HG02870 (cell line): ENCODE data around the gene FER.
A peak's percentile ranks its signal among the peaks of the same experiment; 100 is the strongest.
"Not testable (repeated sequence)": the region's sequence is repeated elsewhere in the genome, so short reads cannot be mapped to it uniquely, and the experiment has no call there.

ENCODE experiments used
- ATAC-seq: cut with Tn5 transposase; IDR thresholded peaks from one replicate; pipeline ENCODE4 v1.9.1; 2021; ENCODE audit warnings: mild to moderate bottlenecking, moderate library complexity; ENCODE audit not compliant: unreplicated experiment

The FER gene

DNA sequence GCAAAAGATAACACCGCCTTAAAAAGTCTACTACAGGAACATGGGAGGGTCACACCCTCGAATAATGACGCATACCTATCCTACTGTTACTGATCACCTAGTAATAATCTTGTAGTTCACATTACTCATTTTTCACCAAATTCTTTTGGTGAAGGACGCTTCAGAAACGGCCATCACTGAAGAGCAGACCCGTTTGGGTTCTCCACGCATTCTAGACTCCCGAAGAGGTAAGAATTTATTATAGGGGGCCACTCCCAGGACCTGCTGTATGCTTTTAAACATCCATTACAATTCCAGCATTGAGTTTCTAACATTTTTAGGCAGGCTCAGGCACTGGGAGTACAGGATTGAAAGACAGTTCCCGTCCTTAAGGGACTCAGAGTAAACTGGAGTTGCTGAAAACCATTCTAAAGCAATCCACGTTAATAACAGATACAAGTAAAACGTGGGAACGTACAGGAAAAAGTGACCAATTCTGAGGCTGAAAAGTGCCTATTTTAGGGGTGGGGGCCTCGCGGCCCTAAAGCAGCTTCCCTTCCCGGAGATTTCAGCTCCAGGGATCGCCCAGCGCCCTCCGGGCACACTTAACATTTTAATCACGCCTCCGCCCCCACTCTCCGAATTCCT is at the start of gene FER:
FER (plus strand) TSS at position 124 of the 627 bp plus-strand sequence. CDS start 50,286 bp downstream, outside the sequence.
- ATAC-seq: peak; percentile 24

- ATAC-seq: not testable (repeated sequence)
These were observed 47.3 kb upstream of the FER start for GRCh38 chr5:108700388-108700787.

DNA sequence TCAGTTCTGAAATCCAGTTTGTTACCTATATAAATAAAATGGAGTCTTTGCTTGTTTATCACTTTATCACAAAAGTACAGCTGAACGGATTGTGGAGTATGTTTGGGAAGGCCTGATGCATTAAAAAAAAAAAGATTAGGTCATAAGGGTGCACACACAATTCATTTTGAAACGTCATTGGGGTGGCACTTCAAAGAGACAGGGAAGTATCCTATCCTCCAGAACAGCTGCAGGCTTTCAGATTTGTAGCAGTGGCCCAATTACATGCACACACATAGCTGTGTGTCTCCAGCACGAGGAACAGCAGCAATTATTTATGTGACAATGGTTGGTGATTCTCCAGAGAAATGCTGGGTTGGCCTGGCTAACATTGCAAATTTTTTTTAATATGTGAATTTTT is 46.8 kb upstream of the FER start:
- ATAC-seq: no peak

DNA sequence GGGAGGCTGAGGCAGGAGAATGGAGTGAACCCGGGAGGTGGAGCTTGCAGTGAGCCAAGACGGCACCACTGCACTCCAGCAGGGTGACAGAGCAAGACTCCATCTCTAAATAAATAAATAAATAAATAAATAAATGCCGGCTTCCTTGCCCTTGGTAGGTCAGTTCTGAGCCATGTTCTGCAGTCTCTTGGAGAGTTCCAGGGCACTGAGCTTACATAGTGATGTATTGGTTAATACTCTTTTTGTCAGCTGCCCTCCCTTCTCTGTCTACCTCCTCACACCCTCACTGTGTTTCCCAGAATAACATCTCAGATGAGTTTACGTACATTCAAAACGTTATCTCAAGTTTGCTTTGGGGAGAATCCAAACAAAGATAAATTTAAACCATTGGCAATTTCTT is 45.2 kb upstream of the FER start:
- no peak for ATAC-seq

DNA sequence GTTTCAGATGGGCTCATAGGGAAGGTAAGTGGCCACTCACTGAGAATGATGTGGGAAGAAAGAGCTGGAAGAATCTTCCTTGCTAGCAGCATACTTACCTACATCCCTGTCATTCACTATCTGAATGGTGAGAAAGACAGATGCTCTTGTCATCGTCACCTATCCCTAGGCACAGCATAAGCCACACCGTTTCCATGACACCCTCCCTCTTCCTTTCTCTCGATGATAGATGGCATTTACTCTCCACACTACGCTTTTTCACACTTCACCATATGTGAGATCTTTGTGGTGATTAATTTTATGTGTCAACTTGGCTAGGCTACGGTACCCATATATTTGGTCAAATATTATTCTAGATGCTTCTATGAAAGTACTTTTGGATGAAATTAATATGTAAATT is 44.4 kb upstream of the FER start:
- no peak for ATAC-seq

DNA sequence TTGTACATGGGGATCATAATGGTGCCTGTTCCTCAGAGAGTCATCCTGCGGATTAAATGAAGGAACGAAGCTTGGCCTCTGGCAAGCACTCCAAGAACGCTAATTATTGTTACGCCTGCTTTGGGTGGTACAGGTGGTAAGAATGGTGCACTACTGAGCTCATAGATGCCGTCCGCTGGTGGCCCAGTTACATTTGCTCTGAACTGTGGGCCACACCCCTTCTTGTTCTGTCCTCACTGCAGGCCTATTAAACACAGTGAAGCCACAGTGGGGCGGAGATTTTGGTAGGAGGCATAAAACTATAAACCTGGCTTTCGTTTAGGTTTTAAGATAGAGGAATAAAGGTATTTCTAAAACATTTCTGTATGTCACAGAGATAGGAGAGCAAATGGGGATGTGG is 40.6 kb upstream of the FER start:
- no peak for ATAC-seq

DNA sequence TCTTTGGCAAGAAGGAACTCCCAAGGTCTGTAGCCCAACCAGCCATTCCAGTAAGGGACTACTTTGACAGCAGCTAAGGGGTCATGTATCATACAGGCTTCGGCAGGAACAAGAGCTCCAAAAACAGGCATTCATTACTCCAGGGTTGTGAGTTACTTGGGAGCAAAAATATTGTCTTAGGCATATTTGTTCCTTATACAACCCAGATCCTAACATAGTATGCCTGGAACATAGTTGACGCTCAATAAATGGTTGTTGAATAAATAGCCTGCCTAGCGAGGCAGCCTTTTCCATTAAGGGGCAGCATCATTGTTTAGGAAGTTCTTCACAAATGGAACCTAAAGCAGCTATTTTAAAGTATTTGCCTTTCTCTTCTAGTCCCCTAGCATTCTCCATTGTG is 35.8 kb upstream of the FER start:
- no peak for ATAC-seq

DNA sequence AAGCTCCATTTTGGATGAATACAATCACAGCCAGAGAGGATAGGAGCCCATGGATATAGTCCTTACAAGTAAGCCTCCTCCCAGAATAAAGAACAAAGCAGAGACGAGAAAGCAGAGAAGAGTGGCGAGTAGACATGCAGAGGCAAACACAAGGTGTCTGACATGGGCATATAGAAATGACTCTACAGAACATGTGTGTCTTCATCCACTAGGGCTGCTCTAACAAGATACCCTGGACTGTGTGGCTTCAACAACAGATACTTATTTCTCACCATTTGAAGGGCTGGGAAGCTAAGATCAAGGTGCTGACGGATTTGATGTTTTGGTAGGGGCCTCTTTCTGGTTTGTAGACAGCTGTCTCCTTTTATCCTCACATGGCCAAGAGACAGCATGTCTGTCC is 32.3 kb upstream of the FER start:
- ATAC-seq: no peak

DNA sequence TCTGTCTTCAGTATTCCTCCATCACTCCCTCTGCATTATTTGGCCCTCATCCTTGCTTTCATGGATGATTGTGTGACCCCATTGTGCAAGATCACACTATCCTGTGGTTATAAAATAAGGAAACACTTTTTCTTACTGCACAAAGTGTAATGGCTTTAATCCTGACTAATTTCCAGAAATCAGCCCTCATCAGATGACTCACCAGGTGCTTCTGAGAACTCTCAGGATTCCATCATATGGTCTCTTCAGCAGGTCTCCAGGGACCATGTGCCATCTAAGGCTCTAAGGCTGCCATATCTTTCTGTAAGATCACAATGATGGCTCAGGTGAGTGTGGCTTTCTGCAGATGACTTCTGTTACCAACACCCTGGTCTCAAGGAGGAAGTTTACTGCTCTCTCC is 27.3 kb upstream of the FER start:
- peak; percentile 89 for ATAC-seq

DNA sequence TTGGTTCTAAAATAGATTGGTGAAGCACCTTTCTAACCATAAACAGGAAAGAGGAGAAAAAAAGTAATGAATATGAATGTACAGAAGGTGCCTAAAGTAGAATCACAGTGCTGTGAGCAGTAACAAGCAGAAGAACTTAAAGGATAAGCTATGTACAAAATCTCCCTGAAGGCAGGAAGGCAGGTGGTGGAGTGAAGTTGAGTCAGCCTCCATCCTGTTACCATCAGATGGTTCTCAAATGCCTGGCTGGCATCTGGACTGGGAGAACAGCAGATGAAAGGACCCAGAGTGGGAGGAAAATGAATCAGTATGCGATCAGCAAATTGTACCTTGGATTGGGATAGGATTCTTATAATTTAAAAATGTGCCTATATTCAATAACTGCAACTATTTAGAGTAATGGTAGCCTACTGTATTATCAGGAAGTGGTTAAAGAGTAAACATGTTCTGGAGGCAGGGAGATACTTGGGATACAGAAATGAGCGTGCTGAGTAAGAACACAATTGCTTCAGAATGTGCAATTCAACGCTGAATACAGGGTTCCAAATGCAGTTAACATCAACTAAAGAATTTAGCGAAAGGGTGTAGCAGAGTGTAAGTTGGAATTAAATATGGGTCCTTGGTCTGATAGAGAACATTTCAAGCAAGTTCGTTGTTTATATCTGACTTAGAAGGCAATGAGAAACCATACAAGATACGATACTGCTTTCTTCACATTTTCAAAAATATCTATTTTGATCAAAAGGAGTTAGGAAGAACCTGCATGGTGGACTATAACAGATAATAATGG is 21.1 kb upstream of the FER start:
- ATAC-seq: no peak

- no peak for ATAC-seq
These were observed 20.5 kb upstream of the FER start for GRCh38 chr5:108727236-108727650.

- peak; percentile 70 for ATAC-seq
These were observed 19.8 kb upstream of the FER start for GRCh38 chr5:108727651-108728565.

- ATAC-seq: peak; percentile 30
These were observed 19.0 kb upstream of the FER start for GRCh38 chr5:108728566-108729241.

DNA sequence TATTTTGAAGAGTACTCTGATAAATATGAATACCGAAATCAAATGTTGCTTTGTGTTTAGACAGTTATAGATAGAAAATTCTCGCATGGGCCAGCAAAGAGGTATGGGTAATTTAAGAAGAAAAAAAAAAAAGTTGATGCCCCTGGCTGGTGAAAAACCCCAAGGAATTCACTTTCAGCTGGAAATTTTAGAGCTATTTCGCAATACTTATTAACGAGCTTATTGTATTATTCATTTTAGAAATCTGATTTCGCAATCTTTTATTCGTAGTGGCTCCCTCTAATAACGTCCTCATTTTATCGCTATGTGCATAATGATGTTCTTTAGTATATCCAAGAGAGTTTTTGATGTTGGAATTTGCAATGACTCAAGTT is 18.5 kb upstream of the FER start:
- no peak for ATAC-seq

DNA sequence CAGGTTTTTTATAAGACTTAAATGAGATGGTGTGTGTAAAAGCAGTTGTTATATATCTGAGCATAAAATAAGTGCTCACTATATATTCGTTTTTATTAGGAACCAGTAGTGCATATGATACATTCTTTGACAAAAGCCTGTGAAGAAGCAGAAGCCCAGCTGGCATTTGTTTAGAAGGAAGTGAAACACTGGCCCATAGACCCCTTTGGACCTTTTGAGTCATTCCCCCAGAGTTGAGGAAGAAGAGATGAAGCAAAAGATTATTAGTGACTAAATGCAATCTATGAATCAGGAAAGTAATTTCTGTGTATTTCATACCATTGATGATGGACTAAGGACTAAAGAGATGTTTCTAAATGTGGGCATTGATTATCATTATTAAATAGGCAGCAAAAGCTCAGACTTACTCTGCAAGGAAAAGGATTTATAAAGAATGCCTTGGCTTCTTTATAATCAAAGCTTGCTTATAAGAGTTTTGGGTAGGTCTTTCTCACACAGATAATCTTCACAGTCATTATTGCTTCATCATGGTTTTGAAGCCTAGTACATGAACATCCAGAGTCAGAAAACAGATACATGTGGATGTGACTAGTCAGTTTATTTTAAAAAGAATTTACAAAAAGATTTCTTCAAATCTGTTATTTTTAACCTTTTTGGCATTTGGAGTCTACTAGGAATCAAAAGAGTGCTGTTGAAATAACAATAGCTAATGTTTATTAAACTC is 16.9 kb upstream of the FER start:
- ATAC-seq: peak; percentile 42

- no peak for ATAC-seq
These were observed 11.9 kb upstream of the FER start for GRCh38 chr5:108735790-108736189.

- no peak for ATAC-seq
These were observed 10.8 kb upstream of the FER start for GRCh38 chr5:108736855-108737254.

GRCh38 chr5:108739376-108739775 is 8.3 kb upstream of the FER start:
- ATAC-seq: no peak

GRCh38 chr5:108739906-108740305 is 7.8 kb upstream of the FER start:
- ATAC-seq: no peak

DNA sequence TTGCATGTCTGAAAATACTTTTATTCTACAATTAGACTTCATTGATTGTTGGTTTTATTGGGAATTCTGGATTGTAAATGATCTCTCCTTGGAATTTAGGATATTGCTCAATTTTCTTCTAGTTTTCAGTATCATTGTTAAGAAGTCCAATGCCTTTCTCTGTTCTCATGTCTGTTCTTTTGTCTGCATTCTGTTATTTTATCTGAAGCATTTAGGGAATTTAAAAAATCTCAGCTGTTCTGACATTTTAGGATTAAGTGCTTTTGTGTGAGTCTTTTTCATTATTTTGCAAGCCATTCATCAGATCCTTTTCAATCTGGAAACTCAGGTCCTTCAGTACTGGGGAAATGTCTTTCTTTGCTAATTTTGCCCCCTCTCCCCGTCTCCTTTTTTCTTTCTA is 4.4 kb upstream of the FER start:
- ATAC-seq: no peak
